HG03025 (cell line): ENCODE data around the gene ODF2.
"Not testable (repeated sequence)": the region's sequence is repeated elsewhere in the genome, so short reads cannot be mapped to it uniquely, and the experiment has no call there.

Experiments
- ATAC-seq: cut with Tn5 transposase; IDR thresholded peaks from one replicate; pipeline ENCODE4 v1.9.1; 2021; ENCODE audit warnings: mild to moderate bottlenecking, moderate library complexity; ENCODE audit not compliant: unreplicated experiment, low FRiP score

ODF2 gene

DNA sequence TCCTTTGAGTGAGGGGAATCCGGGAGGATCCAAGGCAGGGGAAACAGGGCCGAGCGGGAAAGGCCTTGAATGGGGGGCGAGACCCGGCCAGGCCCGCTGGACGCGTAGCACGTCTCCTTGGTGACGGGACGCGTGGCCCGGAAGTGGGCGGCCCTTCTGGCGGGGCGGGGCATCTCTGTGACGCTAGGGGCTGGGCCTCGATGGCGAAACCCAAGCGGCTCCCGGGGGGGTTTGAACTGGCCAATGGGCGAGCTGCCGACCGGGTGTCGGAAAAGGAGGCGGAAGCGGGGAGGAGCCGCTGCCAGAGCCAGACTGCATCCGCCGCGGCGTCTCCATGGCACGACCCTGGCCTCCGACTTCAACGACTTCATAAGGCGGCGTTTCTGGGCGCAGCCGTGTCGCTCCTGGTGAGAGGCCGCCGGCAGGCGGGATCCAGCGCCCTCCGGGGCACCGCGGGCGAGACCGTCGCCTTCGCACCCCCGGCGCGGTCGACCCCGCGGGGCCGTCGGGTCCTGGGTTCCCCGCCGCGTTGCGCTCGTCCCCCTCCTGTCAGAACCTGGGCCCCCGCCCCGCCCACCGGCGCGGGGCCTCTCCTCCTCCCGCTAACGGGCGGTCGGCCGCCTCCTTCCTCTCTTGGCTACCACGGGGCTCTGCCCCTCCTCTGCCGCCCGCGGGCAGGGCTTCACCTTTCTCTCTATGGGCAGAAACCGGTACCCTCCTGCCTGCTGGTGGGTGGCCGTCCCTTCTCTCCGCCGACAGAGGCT is at the start of gene ODF2:
Gene ODF2 (plus strand): TSS at position 158 of the 764 bp plus-strand sequence. CDS start 86 bp downstream, at position 244.
- peak; percentile 72 for ATAC-seq

DNA sequence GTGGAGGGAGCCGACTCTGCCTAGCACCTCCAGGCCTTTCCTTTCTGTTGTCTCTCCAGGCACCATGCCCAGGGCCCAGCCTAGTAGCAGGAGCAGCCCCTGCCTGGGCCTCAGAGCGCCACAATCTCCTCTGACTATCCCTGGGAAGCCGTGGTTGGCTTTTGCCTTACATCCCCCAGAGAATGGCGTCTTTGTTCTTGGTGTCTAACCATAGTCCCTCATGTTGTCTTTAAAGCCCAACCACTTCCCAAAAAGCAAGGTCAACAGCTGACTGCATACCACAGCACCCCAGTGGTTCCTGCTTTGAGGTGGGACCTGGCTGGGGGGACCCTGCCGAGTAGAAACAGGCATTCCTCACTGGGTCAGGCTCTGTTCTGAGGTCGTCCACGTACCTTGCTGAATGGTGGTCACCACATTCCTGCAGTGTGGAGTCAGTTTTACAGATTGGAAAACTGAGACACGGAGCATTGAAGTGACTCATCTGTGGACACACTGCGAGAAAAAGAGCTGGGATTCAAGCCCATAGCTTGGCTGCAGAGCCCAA is 48.9 kb upstream of the ODF2 start:
- ATAC-seq = no peak

DNA sequence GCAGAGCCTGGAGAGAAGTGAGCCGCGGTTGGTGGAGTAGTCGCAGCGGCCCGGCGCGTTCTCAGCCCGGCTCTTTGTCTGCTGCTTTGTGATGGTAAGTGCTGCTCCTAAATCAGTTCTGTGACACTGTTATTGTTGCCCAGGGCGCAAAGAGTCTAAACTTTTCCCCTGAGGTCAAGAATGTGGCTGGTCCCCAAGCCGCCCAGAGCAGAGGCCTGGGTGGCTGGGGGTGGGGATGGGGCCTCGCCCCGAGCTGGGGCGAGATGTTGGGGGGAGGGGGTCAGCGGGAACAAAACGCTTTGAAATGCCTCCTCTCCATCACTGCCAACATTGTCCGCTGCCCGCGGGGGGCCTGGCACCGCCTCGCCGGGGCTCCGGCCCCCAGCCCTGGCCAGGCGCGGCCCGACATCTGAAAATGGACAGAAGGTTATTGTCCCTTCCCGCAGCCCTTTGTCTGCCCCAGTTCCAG is 46.8 kb upstream of the ODF2 start:
- ATAC-seq = no peak

DNA sequence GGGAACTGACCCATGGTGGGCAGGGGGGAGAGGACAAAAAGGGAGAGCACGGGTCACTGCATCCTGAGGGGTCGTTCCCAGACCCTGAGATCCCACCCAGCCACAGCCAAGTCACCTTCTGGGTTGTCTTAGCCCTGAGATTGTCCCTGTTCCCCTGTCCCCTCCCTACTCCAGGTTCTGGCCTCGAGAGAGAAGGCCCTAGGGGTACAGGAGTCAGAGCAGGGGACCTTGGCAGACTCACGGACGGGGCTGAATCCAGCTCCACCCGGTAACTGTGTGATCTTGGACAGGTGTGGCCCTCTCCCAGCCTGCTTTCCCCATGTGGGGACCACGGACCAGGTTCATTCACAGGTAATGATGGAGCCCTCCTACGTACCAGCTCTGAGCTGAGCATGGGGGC is 46.4 kb upstream of the ODF2 start:
- no peak for ATAC-seq

GRCh38 chr9:128409978-128410377 is 45.8 kb upstream of the ODF2 start:
- ATAC-seq = no peak

DNA sequence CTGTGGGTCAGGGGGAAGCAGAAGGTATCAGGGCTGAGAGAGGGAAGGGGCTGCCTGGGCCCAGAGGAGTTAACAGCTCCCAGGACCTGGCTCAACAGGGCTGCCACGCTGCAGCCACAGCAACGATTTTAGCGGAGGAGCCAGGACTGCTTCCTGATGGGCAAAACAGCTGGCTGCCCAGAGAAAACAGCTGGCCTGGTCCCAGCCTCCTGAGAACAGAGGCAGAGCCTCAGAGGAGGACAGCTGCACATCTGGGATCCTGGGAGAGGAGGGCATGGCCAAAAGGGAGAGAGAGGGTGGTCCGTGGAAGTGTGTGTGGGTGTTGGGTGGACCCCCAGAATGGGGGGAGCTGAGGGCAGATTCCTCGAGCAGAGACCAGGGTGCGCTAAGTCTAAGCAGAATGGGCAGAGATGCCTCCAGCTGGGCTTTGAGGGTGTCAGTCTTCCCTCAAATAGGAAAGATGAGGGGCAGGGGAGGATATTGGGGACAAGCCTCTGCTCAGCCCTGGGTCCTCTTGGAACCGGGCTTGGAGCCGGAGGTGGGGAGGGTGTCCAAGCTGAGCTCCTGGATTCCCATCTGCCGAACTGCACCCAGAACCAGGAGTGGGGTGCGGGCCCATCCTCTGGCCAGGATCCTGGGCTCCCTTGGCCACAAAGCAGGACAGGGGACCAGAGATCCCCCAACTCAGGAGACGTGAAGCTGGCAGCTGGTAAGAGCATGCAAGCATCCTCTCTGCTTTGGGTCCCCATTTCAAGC is 44.3 kb upstream of the ODF2 start:
- no peak for ATAC-seq

GRCh38 chr9:128412120-128412790 is 43.6 kb upstream of the ODF2 start:
- ATAC-seq = no peak

- ATAC-seq = not testable (repeated sequence)
Observed at GRCh38 chr9:128413728-128414127, 42.1 kb upstream of the ODF2 start.

- ATAC-seq = no peak
Observed at GRCh38 chr9:128414461-128414860, 41.3 kb upstream of the ODF2 start.

DNA sequence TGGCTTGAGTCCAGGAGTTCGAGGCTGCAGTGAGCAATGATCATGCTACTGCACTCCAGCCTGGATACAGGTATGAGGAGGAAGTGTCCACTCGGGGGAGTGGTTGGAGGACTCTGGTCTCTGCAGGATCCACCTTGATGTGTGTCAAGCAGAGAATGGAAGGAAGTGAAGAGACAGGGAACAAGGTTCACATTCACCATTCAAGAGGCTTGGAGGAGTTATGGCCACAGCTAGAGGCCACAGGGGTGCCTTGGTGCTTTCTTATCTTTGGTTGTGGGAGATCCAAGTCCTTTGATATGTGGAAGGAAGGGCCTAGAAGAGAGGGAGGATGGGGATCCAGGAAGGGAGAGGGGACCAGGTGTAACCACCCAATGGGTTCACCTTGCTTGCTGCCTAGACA is 40.5 kb upstream of the ODF2 start:
- no peak for ATAC-seq

- no peak for ATAC-seq
Observed at GRCh38 chr9:128416014-128416413, 39.8 kb upstream of the ODF2 start.

DNA sequence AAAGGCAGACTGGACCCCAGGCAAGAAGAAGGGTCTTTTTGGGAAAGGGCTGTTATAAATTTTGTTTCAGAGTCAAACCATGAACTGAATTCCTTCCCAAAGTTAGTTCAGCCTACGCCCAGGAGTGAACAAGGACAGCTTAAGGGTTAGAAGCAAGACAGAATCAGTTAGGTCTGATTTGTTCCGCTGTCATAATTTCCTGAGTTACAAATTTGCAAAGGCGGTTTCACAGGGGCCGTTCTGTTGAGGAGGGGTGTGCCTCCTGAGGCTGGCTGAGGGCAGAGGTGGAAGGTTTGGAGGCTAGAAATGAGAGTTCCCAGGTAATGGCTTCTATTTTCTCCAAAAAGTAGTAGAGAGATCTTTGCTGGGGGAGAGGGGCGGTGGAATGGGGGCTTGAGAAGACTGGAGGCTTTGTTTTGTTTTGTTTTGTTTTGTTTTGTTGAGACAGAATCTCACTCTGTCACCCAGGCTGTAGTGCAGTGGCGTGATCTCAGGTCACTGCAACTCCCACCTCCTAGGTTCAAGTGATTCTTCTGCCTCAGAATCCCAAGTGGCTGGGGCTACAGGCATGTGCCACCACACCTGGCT is 39.3 kb upstream of the ODF2 start:
- ATAC-seq = no peak

DNA sequence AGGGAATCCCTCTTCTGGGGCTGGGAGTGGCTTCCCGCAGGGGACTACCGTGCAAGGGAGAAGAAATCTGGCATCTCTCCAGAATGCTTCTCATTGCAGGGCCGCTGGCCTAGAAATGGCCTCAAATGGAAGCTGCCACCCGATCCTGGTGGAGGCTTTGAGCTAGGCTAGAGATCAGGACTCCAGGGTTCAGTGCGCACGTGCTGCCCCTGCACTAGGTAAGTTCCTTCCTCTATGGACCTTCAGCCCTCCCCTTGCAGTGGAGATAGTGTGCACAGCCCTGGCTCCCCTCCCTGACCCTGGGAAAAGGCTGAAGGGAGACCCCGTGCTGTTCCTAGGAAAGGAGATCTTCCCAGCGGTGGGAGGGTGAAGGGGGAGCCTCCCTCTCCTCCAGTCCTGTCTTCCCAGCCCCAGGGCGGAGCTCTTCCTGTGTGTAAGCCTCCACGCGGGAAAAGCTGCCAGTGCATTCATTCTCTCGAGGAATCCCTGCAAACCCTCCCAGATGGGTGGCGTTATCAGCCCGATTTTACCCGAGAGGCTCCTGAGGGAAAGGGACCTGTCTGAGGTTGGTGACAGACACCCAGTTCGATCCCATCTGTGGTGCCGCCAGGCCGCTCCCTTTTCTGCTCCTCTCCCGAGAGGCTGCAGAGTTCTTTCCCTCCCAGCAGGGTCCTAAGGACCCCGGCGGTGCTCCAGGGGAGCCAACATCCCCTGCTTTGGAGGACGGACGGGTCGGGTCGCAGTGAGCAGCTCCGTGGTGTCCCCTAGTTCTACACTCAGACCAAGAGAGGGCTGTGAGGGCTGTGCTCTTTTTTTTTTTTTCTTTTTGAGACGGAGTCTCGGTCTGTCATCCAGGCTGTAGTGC is 36.5 kb upstream of the ODF2 start:
- ATAC-seq = no peak

GRCh38 chr9:128420060-128420650 is 35.7 kb upstream of the ODF2 start:
- peak; percentile 60 for ATAC-seq

- peak; percentile 61 for ATAC-seq
Observed at GRCh38 chr9:128420651-128421481, 34.9 kb upstream of the ODF2 start, which contains the start of gene CERCAM. TSS of gene CERCAM (plus strand) at chr9:128420857. CDS start at chr9:128420878, 21 bp downstream.

DNA sequence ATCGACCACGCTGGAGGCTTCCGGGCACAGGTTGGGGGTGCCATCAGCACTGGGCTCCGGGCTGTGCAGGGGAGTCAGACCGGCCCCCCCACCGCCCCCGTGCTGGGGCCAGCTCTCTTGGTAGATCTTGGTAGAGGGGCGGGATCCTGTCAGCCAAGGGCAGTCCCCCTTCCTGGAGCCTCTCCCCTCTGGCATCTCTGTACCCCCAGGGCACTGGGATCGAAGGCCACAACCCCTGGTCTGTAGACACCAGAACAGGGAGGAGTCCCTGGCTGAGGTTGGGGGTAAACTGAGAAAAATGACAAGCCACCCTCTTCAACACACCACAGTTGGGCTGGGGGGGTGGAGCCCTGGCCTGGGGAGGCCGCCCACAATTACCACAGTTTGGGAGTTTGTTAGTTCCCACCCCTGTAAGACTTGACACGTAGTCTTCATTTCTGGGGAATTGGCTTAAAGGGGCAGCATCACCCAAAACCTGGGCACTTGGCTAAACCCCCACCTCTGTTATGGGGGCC is 34.3 kb upstream of the ODF2 start:
- ATAC-seq = no peak

- not testable (repeated sequence) for ATAC-seq
Observed at GRCh38 chr9:128422022-128422782, 33.6 kb upstream of the ODF2 start.
